Activated CD8-positive, alpha-beta T cell treated with anti-CD3 and anti-CD28 coated beads for 36 hours (primary cell): ENCODE results near the gene CPXM1. TPM values are rescaled to one million over a fixed set of nuclear protein-coding genes. Genes with fewer than 3 reads are reported as not detected.

ENCODE experiments used
- ATAC-seq: fragments of 200-7000 bp; cut with Tn5 transposase; one replicate; pipeline ENCODE4 v1.10.0; 2021; ENCODE audit warnings: mild to moderate bottlenecking, moderate library complexity
- CTCF ChIA-PET: fragments of 350-600 bp; sonication (Branson Sonifier 250); formaldehyde crosslinking; loops from one replicate; lab custom pipeline; 2021; ENCODE audit warnings: antibody characterized with exemption; lab: Charles Lee
- POLR2A ChIA-PET: fragments of 350-600 bp; sonication (Branson Sonifier 250); formaldehyde crosslinking; loops from one replicate; lab custom pipeline; 2021; ENCODE audit warnings: antibody characterized with exemption; lab: Charles Lee
- DNase-seq: peaks from one replicate; pipeline ENCODE4 v3.0.0-alpha.2; 2020
- H3K27ac Mint-ChIP-seq: one replicate; pipeline ENCODE4 v1.8.0; 2021; ENCODE audit warnings: mild to moderate bottlenecking, mixed read lengths
- H3K27me3 Mint-ChIP-seq: one replicate; pipeline ENCODE4 v1.8.0; 2021; ENCODE audit warnings: mixed read lengths
- H3K36me3 Mint-ChIP-seq: one replicate; pipeline ENCODE4 v1.8.0; 2021; ENCODE audit warnings: low read depth, mixed read lengths
- H3K4me1 Mint-ChIP-seq: one replicate; pipeline ENCODE4 v1.8.0; 2021; ENCODE audit warnings: low read depth, mixed read lengths
- H3K4me3 Mint-ChIP-seq: one replicate; pipeline ENCODE4 v1.8.0; 2021; ENCODE audit warnings: mild to moderate bottlenecking, moderate library complexity, mixed read lengths
- H3K9me3 Mint-ChIP-seq: one replicate; pipeline ENCODE4 v1.8.0; 2021; ENCODE audit warnings: mixed read lengths
- CTCF ChIP-seq: fragments of 200-600 bp; IDR thresholded peaks from one replicate; pipeline ENCODE4 v1.8.0; 2022; ENCODE audit warnings: antibody characterized with exemption, mild to moderate bottlenecking
- intact Hi-C: fragments of 100-400 bp; cut with micrococcal nuclease; formaldehyde crosslinking; loops from one replicate; pipeline ENCODE4 v1.10.0; 2022
- total RNA-seq, 2 experiments: library from RNA; stranded (reverse); gene quantifications; one replicate each; pipeline ENCODE4 v1.2.3, GENCODE V29; 2021

The CPXM1 gene
- total RNA-seq, 2 experiments from 2014 or later = 2.0 to 2.9 TPM

- Mint-ChIP-seq H3K36me3 (no peaks in the 10 kb centered on the region), H3K27me3 (peaks cover 27% of the 10 kb centered on the region), H3K9me3 (no peaks in the 10 kb centered on the region), H3K4me3 (no peak overlapping the region), H3K27ac (no peak overlapping the region), H3K4me1 (peaks cover 12% of the 10 kb centered on the region)
- ChIA-PET CTCF (interaction anchor here (0.8 to 7.3 kb wide), 2 partner anchors 16 to 70 kb away, joined by 3 to 82 read pairs; no protein-coding TSS in a partner anchor), POLR2A (no interaction called here)
- ATAC-seq (no peak), DNase-seq (no peak)
- TF ChIP-seq CTCF = no peak
- intact Hi-C loops = no loop called here
These were observed 42.5 kb downstream of the CPXM1 start for GRCh38 chr20:2757969-2758368.

- ATAC-seq = no peak
- DNase-seq = no peak
- ChIA-PET CTCF (interaction anchor here (7.3 kb wide), 1 partner anchor 15 kb away, joined by 82 read pairs; no protein-coding TSS in a partner anchor), POLR2A (no interaction called here)
- H3K27me3 Mint-ChIP-seq = peaks cover 27% of the 10 kb centered on the region
- H3K4me1 Mint-ChIP-seq = peaks cover 16% of the 10 kb centered on the region
- intact Hi-C loops = no loop called here
- no peak for TF ChIP-seq CTCF
- no peaks in the 10 kb centered on the region for H3K36me3 Mint-ChIP-seq
- H3K9me3 Mint-ChIP-seq = no peaks in the 10 kb centered on the region
- no peak overlapping the region for H3K27ac Mint-ChIP-seq
- H3K4me3 Mint-ChIP-seq = no peak overlapping the region
These were observed 43.4 kb downstream of the CPXM1 start for GRCh38 chr20:2757001-2757400.

- Mint-ChIP-seq H3K27me3 (peaks cover 25% of the 10 kb centered on the region), H3K9me3 (no peaks in the 10 kb centered on the region), H3K4me1 (peaks cover 20% of the 10 kb centered on the region), H3K36me3 (no peaks in the 10 kb centered on the region), H3K4me3 (no peak overlapping the region), H3K27ac (no peak overlapping the region)
- ATAC-seq (no peak), DNase-seq (peak; percentile 28)
- CTCF ChIA-PET = interaction anchor here (0.9 to 7.3 kb wide), 5 partner anchors 14 to 96 kb away, joined by 3 to 82 read pairs (median 10); no protein-coding TSS in a partner anchor
- peak; percentile 35 for TF ChIP-seq CTCF
- intact Hi-C loops = no loop called here
- POLR2A ChIA-PET = no interaction called here
These were observed 44.3 kb downstream of the CPXM1 start for GRCh38 chr20:2756056-2756611.

GRCh38 chr20:2755451-2756055 is 44.9 kb downstream of the CPXM1 start:
- TF ChIP-seq CTCF = no peak
- H3K4me1 Mint-ChIP-seq = peaks cover 26% of the 10 kb centered on the region
- no peak overlapping the region for H3K27ac Mint-ChIP-seq
- no peaks in the 10 kb centered on the region for H3K36me3 Mint-ChIP-seq
- ChIA-PET CTCF (interaction anchor here (0.7 to 7.3 kb wide), 8 partner anchors 13 to 1352 kb away, joined by 3 to 82 read pairs (median 4); no protein-coding TSS in a partner anchor), POLR2A (no interaction called here)
- H3K9me3 Mint-ChIP-seq = no peaks in the 10 kb centered on the region
- DNase-seq (no peak), ATAC-seq (no peak)
- H3K4me3 Mint-ChIP-seq = no peak overlapping the region
- H3K27me3 Mint-ChIP-seq = peaks cover 25% of the 10 kb centered on the region
- intact Hi-C loops = no loop called here

- ChIA-PET POLR2A (no interaction called here), CTCF (interaction anchor here (0.7 to 7.3 kb wide), 4 partner anchors 12 to 66 kb away, joined by 4 to 82 read pairs (median 30); no protein-coding TSS in a partner anchor)
- ATAC-seq (no peak), DNase-seq (no peak)
- H3K27me3 Mint-ChIP-seq = peaks cover 34% of the 10 kb centered on the region
- H3K27ac Mint-ChIP-seq = no peak overlapping the region
- H3K9me3 Mint-ChIP-seq = no peaks in the 10 kb centered on the region
- intact Hi-C loops = no loop called here
- no peak overlapping the region for H3K4me3 Mint-ChIP-seq
- no peak for TF ChIP-seq CTCF
- peaks cover 26% of the 10 kb centered on the region for H3K4me1 Mint-ChIP-seq
- H3K36me3 Mint-ChIP-seq = no peaks in the 10 kb centered on the region
These were observed 46.0 kb downstream of the CPXM1 start for GRCh38 chr20:2754424-2754823.
